K562 (cell line): ENCODE data around the gene CPT1C. TPM values are rescaled to one million over a fixed set of nuclear protein-coding genes. Genes with fewer than 3 reads are reported as not detected.

Experiments
- ARID4B ChIP-seq: sonication (generic); formaldehyde crosslinking; IDR thresholded peaks from 2 replicates; pipeline ENCODE4 v1.8.0; 2022; ENCODE audit warnings: mild to moderate bottlenecking, missing genetic modification reagents
- ATF6 ChIP-seq: sonication (generic); formaldehyde crosslinking; IDR thresholded peaks from 2 replicates; pipeline ENCODE4 v1.4.0; 2020; ENCODE audit warnings: mild to moderate bottlenecking, missing genetic modification reagents
- CCNT2 ChIP-seq: IDR thresholded peaks from 2 replicates; pipeline ENCODE4 v1.6.1; 2011; ENCODE audit warnings: borderline replicate concordance, low read depth, mild to moderate bottlenecking, moderate library complexity, mixed read lengths, low read length; ENCODE audit not compliant: insufficient read length; ENCODE audit errors: extremely low read depth
- CLOCK ChIP-seq: fragments of 250-450 bp; sonication (Bioruptor Pico); IDR thresholded peaks from 2 replicates; pipeline ENCODE4 v1.4.0; 2020; ENCODE audit warnings: mild to moderate bottlenecking, moderate library complexity, borderline replicate concordance
- ELF2 ChIP-seq: fragments of 250-450 bp; sonication (Bioruptor Pico); IDR thresholded peaks from 2 replicates; pipeline ENCODE4 v1.5.0; 2021; ENCODE audit warnings: mild to moderate bottlenecking
- FOXK2 ChIP-seq, 2 experiments: fragments of 450-650 bp; IDR thresholded peaks in 1 of 2; conservative IDR thresholded peaks in 1 of 2; 2 replicates each; pipeline ENCODE4 v1.6.1; 2016; ENCODE audit warnings: low read depth in 2 of 2, mild to moderate bottlenecking in 1 of 2
- GATAD2A ChIP-seq: fragments of 450-650 bp; IDR thresholded peaks from 2 replicates; pipeline ENCODE4 v1.6.1; 2017
- GTF2F1 ChIP-seq: IDR thresholded peaks from 2 replicates; pipeline ENCODE4 v1.6.1; 2011; ENCODE audit warnings: low read depth, low read length, improper control_type of control experiment
- MTA3 ChIP-seq: fragments of 450-650 bp; formaldehyde crosslinking; IDR thresholded peaks from 2 replicates; pipeline ENCODE4 v1.6.1; 2017; ENCODE audit warnings: mild to moderate bottlenecking, borderline replicate concordance
- POLR2B ChIP-seq: fragments of 450-650 bp; IDR thresholded peaks from 2 replicates; pipeline ENCODE4 v1.6.1; 2018; ENCODE audit warnings: low read depth; ENCODE audit not compliant: partially characterized antibody
- STAT5B ChIP-seq: fragments of 250-450 bp; sonication (Bioruptor Pico); IDR thresholded peaks from 2 replicates; pipeline ENCODE4 v1.8.0; 2021; ENCODE audit warnings: mild to moderate bottlenecking, inconsistent platforms
- TBP ChIP-seq: optimal IDR thresholded peaks from 2 replicates; pipeline ENCODE3; 2011; ENCODE audit warnings: low read depth, low read length, improper control_type of control experiment
- TEAD1 ChIP-seq, 2 experiments: fragments of 450-650 bp in 1 of 2; sonication (generic) in 1 of 2; formaldehyde crosslinking; IDR thresholded peaks; 2 replicates each; pipeline versions ENCODE4 v1.4.0 to v1.8.0; 2020 to 2022; ENCODE audit warnings: mild to moderate bottlenecking in 2 of 2, missing genetic modification reagents in 1 of 2
- U2AF2 ChIP-seq: fragments of 200-400 bp; formaldehyde crosslinking; optimal IDR thresholded peaks from 2 replicates; pipeline ENCODE3; 2017; ENCODE audit warnings: low read depth, mild to moderate bottlenecking, low read length
- ZFX ChIP-seq: sonication (generic); formaldehyde crosslinking; IDR thresholded peaks from 2 replicates; pipeline ENCODE4 v1.8.0; 2022; ENCODE audit warnings: mild to moderate bottlenecking, missing genetic modification reagents, moderate library complexity
- ZNF395 ChIP-seq: fragments of 200-800 bp; sonication (Bioruptor generic); IDR thresholded peaks from 2 replicates; pipeline ENCODE4 v1.6.1; 2017; ENCODE audit warnings: missing genetic modification characterization, missing compliant biosample characterization
- polyA plus RNA-seq, 8 experiments: library from polyadenylated mRNA; depleted of rRNA in 4 of 8; stranded (reverse) in 5 of 8; unstranded in 3 of 8; fragments of >200 nt; fragmentation: Nextera tagmentation in 2 of 8; fragmentation: Illumina TruSeq in 1 of 8; extraction: Ambion mirVana in 2 of 8; extraction: Trizol in 1 of 8; gene quantifications; 2 replicates each; pipeline versions ENCODE4 v1.2.1 to v1.2.3, GENCODE V29; 2011 to 2014; ENCODE audit warnings: inconsistent platforms in 1 of 8, missing spikeins in 1 of 8
- total RNA-seq, 7 experiments: library from RNA; depleted of rRNA in 6 of 7; stranded (reverse); fragments of >200 nt in 6 of 7; fragmentation: Illumina TruSeq in 2 of 7; extraction: Trizol in 2 of 7; gene quantifications; 2 replicates each; pipeline versions ENCODE4 v1.2.1 to v1.2.3, GENCODE V29; 2011 to 2021; ENCODE audit warnings: low replicate concordance in 1 of 7

Gene CPT1C
- total and polyA plus RNA-seq, 9 of the 15 experiments (the other 6 are each of a cell fraction or from before 2014, with no cell fraction given) = 1.9 to 12.3 (median 3.0) TPM

GRCh38 chr19:49746206-49746958 is 55.5 kb downstream of the CPT1C start (continued):
- TF ChIP-seq ZNF395 (CRISPR knock-in tag) (peak; percentile 64; the same call in 1 of the 2 replicates), TBP (peak; percentile 33), FOXK2 (conservative IDR thresholded peaks at IDR 0.05 in 1 of 2, IDR thresholded peaks at IDR 0.05 in 1 of 2; ENCODE audit: low read depth in 2 of 2) (peak; percentile 43 to 51; a peak in 2 of 4 replicates), CCNT2 (peak; percentile 30), STAT5B (CRISPR knock-in tag) (no peak), ZFX (CRISPR knock-in tag) (peak; percentile 97), GATAD2A (0 out of 2 replicates have a peak, but pooled peaks have one; percentile 21), GTF2F1 (0 out of 2 replicates have a peak, but pooled peaks have one; percentile 66), MTA3 (peak; percentile 51; the same call in 1 of the 2 replicates), ELF2 (CRISPR knock-in tag) (no peak), ATF6 (CRISPR knock-in tag) (peak; percentile 85; the same call in 1 of the 2 replicates), TEAD1 (CRISPR knock-in tag; IDR thresholded peaks at IDR 0.05) (peak in 1 of 2 experiments; percentile 59; a peak in 1 of 4 replicates), CLOCK (no peak), ARID4B (CRISPR knock-in tag) (0 out of 2 replicates have a peak, but pooled peaks have one; percentile 49), U2AF2 (no peak), POLR2B (peak; percentile 21)
